GM12878 (cell line): ENCODE measurements around the gene FADS3. TPM values are rescaled to one million over a fixed set of nuclear protein-coding genes. Genes with fewer than 3 reads are reported as not detected.

Experiments
- ATAC-seq: fragments of 200-7000 bp; cut with Tn5 transposase; 3 replicates; pipeline ENCODE4 v1.9.1; 2020; ENCODE audit warnings: mild to moderate bottlenecking, moderate library complexity
- BruUV-seq: library from RNA; stranded (reverse); fragments of 400-500 nt; replicated peaks from 2 replicates; lab custom pipeline; 2021; lab: Mats Ljungman, UMichigan
- CTCF ChIA-PET: fragments of 300-600 bp; sonication (Branson Sonifier 250); formaldehyde crosslinking; extraction: SDS; loops from one replicate; lab custom pipeline; 2021; ENCODE audit warnings: inconsistent platforms; lab: Yijun Ruan, JAX
- POLR2A ChIA-PET: fragments of 350-600 bp; formaldehyde crosslinking; extraction: SDS; loops from one replicate; lab custom pipeline; 2021; ENCODE audit warnings: inconsistent platforms; lab: Charles Lee
- RAD21 ChIA-PET: fragments of 300-600 bp; sonication (Branson Sonifier 250); formaldehyde crosslinking; loops from one replicate; lab custom pipeline; 2023; ENCODE audit warnings: antibody characterized with exemption; ENCODE audit not compliant: unreplicated experiment; lab: Charles Lee
- SMC1A ChIA-PET: fragments of 300-600 bp; sonication (Branson Sonifier 250); formaldehyde crosslinking; loops from one replicate; lab custom pipeline; 2023; ENCODE audit not compliant: unreplicated experiment, uncharacterized antibody; lab: Charles Lee
- DNase-seq: peaks from one replicate; pipeline ENCODE4 v3.0.0-alpha.2; 2011; ENCODE audit warnings: low read depth, low spot score
- FAIRE-seq: peaks from 3 replicates; lab custom pipeline; 2011; peaks lifted over from hg19 to GRCh38; lab: Jason Lieb, UNC
- H2AFZ ChIP-seq: 2 replicates; pipeline ENCODE4 v1.6.0; 2011; ENCODE audit warnings: low read depth, low read length, control low read depth; ENCODE audit not compliant: control insufficient read depth
- H3K27ac ChIP-seq: 2 replicates; pipeline ENCODE4 v1.5.1; 2011; ENCODE audit warnings: control low read depth; ENCODE audit not compliant: control insufficient read depth, insufficient read depth
- H3K27me3 ChIP-seq, 2 experiments: replicated peaks in 1 of 2; 2 replicates each; pipeline versions ENCODE4 v1.6.0 to v1.6.1; 2011; ENCODE audit warnings: low read length in 1 of 2; ENCODE audit not compliant: control insufficient read depth in 2 of 2, insufficient read depth in 2 of 2
- H3K36me3 ChIP-seq, 2 experiments: 2 replicates each; pipeline ENCODE4 v1.5.1; 2011; ENCODE audit warnings: low read length in 1 of 2; ENCODE audit not compliant: control insufficient read depth in 2 of 2, insufficient read depth in 2 of 2
- H3K4me1 ChIP-seq: 2 replicates; pipeline ENCODE4 v1.6.1; 2011; ENCODE audit warnings: mild to moderate bottlenecking, low read length, moderate library complexity, mixed read lengths; ENCODE audit not compliant: control insufficient read depth, insufficient read depth
- H3K4me2 ChIP-seq: 2 replicates; pipeline ENCODE4 v1.6.0; 2011; ENCODE audit warnings: control low read depth; ENCODE audit not compliant: control insufficient read depth, insufficient read depth
- H3K4me3 ChIP-seq: fragments of 200-600 bp; sonication (generic); 2 replicates; pipeline ENCODE4 v1.5.1; 2016
- H3K79me2 ChIP-seq: 2 replicates; pipeline ENCODE4 v1.6.0; 2011; ENCODE audit warnings: low read length; ENCODE audit not compliant: control insufficient read depth, insufficient read depth
- H3K9ac ChIP-seq: 2 replicates; pipeline ENCODE4 v1.8.0; 2011; ENCODE audit warnings: low read length, control low read depth, mixed read lengths; ENCODE audit not compliant: control insufficient read depth, insufficient read depth
- H3K9me3 ChIP-seq: replicated peaks from 3 replicates; pipeline ENCODE4 v1.5.1; 2011; ENCODE audit warnings: mild to moderate bottlenecking, low read length; ENCODE audit not compliant: control insufficient read depth, insufficient read depth
- H4K20me1 ChIP-seq: 2 replicates; pipeline ENCODE4 v1.6.0; 2011; ENCODE audit not compliant: control insufficient read depth, insufficient read depth
- BCLAF1 ChIP-seq: fragments of 450-650 bp; IDR thresholded peaks from 2 replicates; pipeline ENCODE4 v1.6.1; 2017; ENCODE audit warnings: antibody characterized with exemption, mild to moderate bottlenecking, moderate library complexity
- BRCA1 ChIP-seq: IDR thresholded peaks from 2 replicates; pipeline ENCODE4 v1.6.1; 2011; ENCODE audit warnings: low read depth, low read length, improper control_type of control experiment
- CBFB ChIP-seq: IDR thresholded peaks from 2 replicates; pipeline ENCODE4 v1.6.1; 2016; ENCODE audit warnings: antibody characterized with exemption, low read depth
- FOS ChIP-seq: IDR thresholded peaks from 3 replicates; pipeline ENCODE4 v1.6.1; 2011; ENCODE audit warnings: borderline replicate concordance; ENCODE audit not compliant: insufficient read length; ENCODE audit errors: extremely low read depth
- HCFC1 ChIP-seq: fragments of 150-350 bp; IDR thresholded peaks from 2 replicates; pipeline ENCODE4 v1.6.1; 2014; ENCODE audit warnings: low read length
- KLF5 ChIP-seq: fragments of 450-650 bp; IDR thresholded peaks from 2 replicates; pipeline ENCODE4 v1.6.1; 2014; ENCODE audit warnings: mild to moderate bottlenecking; ENCODE audit not compliant: partially characterized antibody
- MEF2A ChIP-seq: IDR thresholded peaks from 2 replicates; pipeline ENCODE4 v1.6.1; 2011; ENCODE audit warnings: low read depth, mild to moderate bottlenecking, low read length, moderate library complexity; ENCODE audit not compliant: insufficient read depth
- NRF1 ChIP-seq: conservative IDR thresholded peaks from 2 replicates; pipeline ENCODE4 v1.6.1; 2011; ENCODE audit warnings: mild to moderate bottlenecking, low read depth, low read length, improper control_type of control experiment
- PAX8 ChIP-seq: fragments of 450-650 bp; IDR thresholded peaks from 2 replicates; pipeline ENCODE4 v1.6.1; 2017; ENCODE audit warnings: mild to moderate bottlenecking, moderate library complexity
- POU2F2 ChIP-seq: IDR thresholded peaks from 3 replicates; pipeline ENCODE4 v1.6.1; 2011; ENCODE audit warnings: low read depth, mild to moderate bottlenecking, low read length, borderline replicate concordance
- RAD21 ChIP-seq: IDR thresholded peaks from 2 replicates; pipeline ENCODE4 v1.6.1; 2011; ENCODE audit warnings: mild to moderate bottlenecking, low read depth, low read length, moderate library complexity; ENCODE audit not compliant: insufficient read depth
- SMAD5 ChIP-seq: IDR thresholded peaks from 2 replicates; pipeline ENCODE4 v1.6.1; 2016; ENCODE audit warnings: antibody characterized with exemption, low read depth
- SMC3 ChIP-seq: IDR thresholded peaks from 2 replicates; pipeline ENCODE4 v1.6.1; 2011; ENCODE audit warnings: low read length, improper control_type of control experiment, borderline replicate concordance
- TARDBP ChIP-seq: IDR thresholded peaks from 2 replicates; pipeline ENCODE4 v1.6.1; 2016; ENCODE audit warnings: borderline replicate concordance
- TCF12 ChIP-seq: IDR thresholded peaks from 2 replicates; pipeline ENCODE4 v1.6.1; 2011; ENCODE audit warnings: low read depth, mild to moderate bottlenecking, low read length
- ZBED1 ChIP-seq: IDR thresholded peaks from 2 replicates; pipeline ENCODE4 v1.6.1; 2016; ENCODE audit warnings: borderline replicate concordance
- ZNF24 ChIP-seq: fragments of 450-650 bp; IDR thresholded peaks from 2 replicates; pipeline ENCODE4 v1.6.1; 2017; ENCODE audit warnings: antibody characterized with exemption, mild to moderate bottlenecking
- ZSCAN29 ChIP-seq: fragments of 450-650 bp; IDR thresholded peaks from 2 replicates; pipeline ENCODE4 v1.6.1; 2017; ENCODE audit warnings: mild to moderate bottlenecking, moderate library complexity
- WGBS: methylation state at CpG from one replicate; pipeline ENCODE4 v1.1.6; 2016; ENCODE audit warnings: low lambda C conversion rate; ENCODE audit not compliant: insufficient replicate concordance, insufficient coverage; ENCODE audit errors: missing lambda C conversion rate; 5-methylcytosine and 5-hydroxymethylcytosine counted together
- in situ Hi-C: fragments of 300-500 bp; cut with MboI; formaldehyde crosslinking; loops from 9 replicates; pipeline ENCODE4 v1.14.3; 2018; ENCODE audit warnings: mixed read lengths
- intact Hi-C: fragments of 100-400 bp; cut with micrococcal nuclease; formaldehyde crosslinking; loops from one replicate; pipeline ENCODE4 v1.14.2; 2022; ENCODE audit not compliant: unreplicated experiment
- polyA plus RNA-seq, 11 experiments: library from polyadenylated mRNA; depleted of rRNA in 4 of 11; unstranded in 6 of 11; stranded (reverse) in 5 of 11; fragments of >200 nt; fragmentation: Nextera tagmentation in 4 of 11; fragmentation: Illumina TruSeq in 1 of 11; extraction: Ambion mirVana in 4 of 11; extraction: Trizol in 1 of 11; gene quantifications; 1 replicate in 1 of 11; 2 replicates in 10 of 11; pipeline versions ENCODE4 v1.2.1 to v1.2.3, GENCODE V29; 2011 to 2016; ENCODE audit warnings: inconsistent platforms in 2 of 11, missing spikeins in 2 of 11, low read depth in 1 of 11
- total RNA-seq, 4 experiments: library from RNA; depleted of rRNA in 3 of 4; stranded (reverse); fragments of >200 nt in 3 of 4; fragmentation: Illumina TruSeq in 1 of 4; extraction: Trizol in 1 of 4; gene quantifications; 2 replicates each; pipeline versions ENCODE4 v1.2.1 to v1.2.3, GENCODE V29; 2013 to 2021

The FADS3 gene
- total and polyA plus RNA-seq, 10 of the 15 experiments (the other 5 are each of a cell fraction or from before 2014, with no cell fraction given): 0.23 to 8.1 (median 4.2) TPM

DNA sequence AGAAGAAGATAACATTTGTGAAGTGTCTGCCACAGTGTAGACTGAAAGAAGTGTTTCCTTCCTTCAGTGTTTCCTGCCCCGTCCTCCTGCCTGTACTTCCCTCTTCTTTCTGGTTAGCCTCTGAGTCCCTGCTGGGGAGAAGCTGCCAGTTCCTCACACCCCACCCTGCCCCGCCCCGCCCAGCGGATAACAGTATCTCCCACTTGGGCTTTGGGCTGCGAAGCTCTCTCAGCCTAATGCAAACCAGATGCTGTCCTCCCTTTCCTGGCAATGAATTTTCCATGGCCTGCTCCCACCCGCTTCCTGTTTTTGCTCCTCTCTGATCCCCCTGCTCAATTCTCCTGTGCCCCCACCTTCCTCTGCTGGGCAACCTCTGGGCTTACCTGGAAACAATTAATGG, 31.2 kb upstream of the FADS3 start:
- Histone ChIP-seq H3K27ac (no peak overlapping the region), H3K4me2 (no peak overlapping the region), H3K4me1 (no peaks in the 10 kb centered on the region), H3K36me3 (no peaks in the 10 kb centered on the region), H3K4me3 (no peak overlapping the region), H3K79me2 (no peaks in the 10 kb centered on the region), H3K9me3 (no peaks in the 10 kb centered on the region), H4K20me1 (no peaks in the 10 kb centered on the region; the same call in 1 of the 2 replicates), H2AFZ (no peak overlapping the region), H3K9ac (no peak overlapping the region), H3K27me3 (peaks cover 2 to 6% of the 10 kb centered on the region in 2 experiments; a peak in 3 of 4 replicates)
- ChIA-PET SMC1A (no interaction called here), CTCF (no interaction called here), RAD21 (no interaction called here), POLR2A (no interaction called here)
- BruUV-seq: no TSS peak
- in situ Hi-C loops (no loop called here), intact Hi-C loops (no loop called here)
- ATAC-seq (no peak), FAIRE-seq (no peak), DNase-seq (no peak)
- whole genome bisulfite sequencing: 31% methylated on average over 3 of the region's 6 CpGs
- no peak for TF ChIP-seq CBFB
- TF ChIP-seq SMAD5: no peak
- TF ChIP-seq HCFC1: no peak
- no peak for TF ChIP-seq FOS

DNA sequence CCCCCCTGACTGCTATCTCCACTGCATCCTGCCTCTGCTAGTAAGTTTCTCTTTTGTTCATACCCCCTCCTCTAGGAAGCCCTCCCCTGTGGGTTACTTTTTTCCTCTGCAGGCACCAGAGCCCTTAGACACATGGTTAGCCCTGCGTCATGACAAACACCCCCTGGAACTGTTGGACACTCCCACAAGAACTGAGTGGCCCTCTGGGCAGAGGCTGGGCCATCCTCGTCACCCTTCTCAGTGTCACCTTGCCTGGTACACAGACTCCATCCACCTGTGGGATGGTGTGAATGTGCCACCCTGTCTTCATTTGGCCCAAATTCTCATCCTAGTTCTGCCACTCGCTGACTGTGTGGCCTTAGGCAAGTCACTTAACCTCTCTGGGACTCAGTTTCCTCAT, 30.1 kb upstream of the FADS3 start:
- no peak overlapping the region for H3K27ac ChIP-seq
- H3K27me3 ChIP-seq: peaks cover 4 to 7% of the 10 kb centered on the region in 2 experiments; a peak in 3 of 4 replicates
- H3K79me2 ChIP-seq: no peaks in the 10 kb centered on the region
- BruUV-seq: no TSS peak
- no peaks in the 10 kb centered on the region for H3K4me1 ChIP-seq
- no peak overlapping the region for H2AFZ ChIP-seq
- in situ Hi-C loops: no loop called here
- CTCF ChIA-PET: no interaction called here
- intact Hi-C loops: no loop called here
- H3K4me2 ChIP-seq: no peak overlapping the region
- WGBS: 5% methylated on average over 3 of the region's 3 CpGs
- RAD21 ChIA-PET: no interaction called here
- FAIRE-seq: no peak
- POLR2A ChIA-PET: no interaction called here
- no peaks in the 10 kb centered on the region for H3K36me3 ChIP-seq
- no peak overlapping the region for H3K4me3 ChIP-seq
- DNase-seq: no peak
- H4K20me1 ChIP-seq: no peaks in the 10 kb centered on the region; the same call in 1 of the 2 replicates
- no peaks in the 10 kb centered on the region for H3K9me3 ChIP-seq
- no peak overlapping the region for H3K9ac ChIP-seq
- SMC1A ChIA-PET: no interaction called here
- ATAC-seq: no peak
- no peak for TF ChIP-seq MEF2A
- no peak for TF ChIP-seq TARDBP
- TF ChIP-seq TCF12: no peak
- no peak for TF ChIP-seq PAX8
- no peak for TF ChIP-seq POU2F2
- no peak for TF ChIP-seq SMC3
- no peak for TF ChIP-seq ZSCAN29
- no peak for TF ChIP-seq NRF1
- no peak for TF ChIP-seq BCLAF1
- no peak for TF ChIP-seq KLF5
- TF ChIP-seq BRCA1: no peak
- TF ChIP-seq RAD21: no peak
- TF ChIP-seq ZBED1: no peak
- no peak for TF ChIP-seq ZNF24
